ENCODE measurements around the gene PKD1. TPM values are rescaled to one million over a fixed set of nuclear protein-coding genes. Genes with fewer than 3 reads are reported as not detected.

PKD1 gene
- total and polyA plus RNA-seq, 7 donors, result 10.6 to 372 (median 81.6) TPM

DNA sequence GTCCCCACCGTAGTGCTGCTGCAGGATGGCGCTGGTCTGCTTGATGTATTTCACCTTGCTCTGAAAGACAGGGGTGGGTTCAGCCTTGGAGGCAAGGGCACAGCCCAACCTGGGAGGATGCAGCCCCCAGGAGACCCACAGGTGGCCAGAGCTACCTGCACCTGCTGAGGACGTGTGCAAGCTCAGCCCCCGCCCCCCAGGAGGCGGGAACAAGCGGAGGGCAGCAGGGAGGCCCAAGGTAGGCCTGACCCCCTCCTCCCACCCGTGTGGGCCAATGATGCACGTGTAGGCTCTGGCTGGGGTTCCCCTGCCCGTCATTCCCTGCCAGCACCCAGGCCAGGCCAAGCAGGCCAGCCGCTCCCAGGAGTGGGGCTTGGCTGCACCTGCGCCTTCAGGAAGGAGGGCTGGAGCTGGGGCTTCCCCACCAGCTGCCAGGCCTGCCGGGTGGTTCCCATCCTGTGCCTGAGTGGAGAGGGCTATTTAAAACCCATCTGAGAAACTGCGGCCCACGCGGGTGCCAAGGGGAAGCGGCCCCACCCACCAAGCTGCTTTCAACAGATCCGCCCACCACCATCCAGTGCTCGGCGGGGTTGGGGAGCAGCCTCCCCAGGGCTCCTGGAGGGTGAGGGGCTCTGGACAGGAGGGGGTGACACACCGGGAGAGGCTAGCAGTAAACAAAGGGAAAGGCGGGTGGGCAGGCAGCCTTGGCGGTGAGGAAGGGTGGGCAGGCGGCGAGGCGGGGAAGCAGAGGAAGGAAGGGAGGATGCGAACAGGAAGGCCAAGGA, 91.8 kb downstream of the PKD1 start:
- no peaks in the 10 kb centered on the region for H3K27me3 ChIP-seq
- no peaks in the 10 kb centered on the region for H3K9me3 ChIP-seq
- intact Hi-C loops (cut with DNase I), result no loop called here
- peaks cover 0 to 13% (median 0%) of the 10 kb centered on the region in 4 donors for H3K36me3 ChIP-seq
- H3K27ac ChIP-seq, result peak overlapping the region in 3 of 4 donors; percentile 13 to 46 (median 36)
- H3K4me1 ChIP-seq, result peaks cover 0 to 57% (median 45%) of the 10 kb centered on the region in 4 donors
- H3K4me3 ChIP-seq, result no peak overlapping the region
- TF ChIP-seq POLR2A (IDR thresholded peaks at IDR 0.05), result no peak
- TF ChIP-seq, protein P1, sequence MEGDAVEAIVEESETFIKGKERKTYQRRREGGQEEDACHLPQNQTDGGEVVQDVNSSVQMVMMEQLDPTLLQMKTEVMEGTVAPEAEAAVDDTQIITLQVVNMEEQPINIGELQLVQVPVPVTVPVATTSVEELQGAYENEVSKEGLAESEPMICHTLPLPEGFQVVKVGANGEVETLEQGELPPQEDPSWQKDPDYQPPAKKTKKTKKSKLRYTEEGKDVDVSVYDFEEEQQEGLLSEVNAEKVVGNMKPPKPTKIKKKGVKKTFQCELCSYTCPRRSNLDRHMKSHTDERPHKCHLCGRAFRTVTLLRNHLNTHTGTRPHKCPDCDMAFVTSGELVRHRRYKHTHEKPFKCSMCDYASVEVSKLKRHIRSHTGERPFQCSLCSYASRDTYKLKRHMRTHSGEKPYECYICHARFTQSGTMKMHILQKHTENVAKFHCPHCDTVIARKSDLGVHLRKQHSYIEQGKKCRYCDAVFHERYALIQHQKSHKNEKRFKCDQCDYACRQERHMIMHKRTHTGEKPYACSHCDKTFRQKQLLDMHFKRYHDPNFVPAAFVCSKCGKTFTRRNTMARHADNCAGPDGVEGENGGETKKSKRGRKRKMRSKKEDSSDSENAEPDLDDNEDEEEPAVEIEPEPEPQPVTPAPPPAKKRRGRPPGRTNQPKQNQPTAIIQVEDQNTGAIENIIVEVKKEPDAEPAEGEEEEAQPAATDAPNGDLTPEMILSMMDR (IDR thresholded peaks at IDR 0.05), result no peak
- no peak for TF ChIP-seq EP300 (IDR thresholded peaks at IDR 0.05)
- no peak for TF ChIP-seq POLR2AphosphoS5 (IDR thresholded peaks at IDR 0.05)
- WGBS, 2 donors, result 29 to 53% methylated on average over 26 of the region's 26 CpGs
- DNase-seq, result peak; percentile 66

DNA sequence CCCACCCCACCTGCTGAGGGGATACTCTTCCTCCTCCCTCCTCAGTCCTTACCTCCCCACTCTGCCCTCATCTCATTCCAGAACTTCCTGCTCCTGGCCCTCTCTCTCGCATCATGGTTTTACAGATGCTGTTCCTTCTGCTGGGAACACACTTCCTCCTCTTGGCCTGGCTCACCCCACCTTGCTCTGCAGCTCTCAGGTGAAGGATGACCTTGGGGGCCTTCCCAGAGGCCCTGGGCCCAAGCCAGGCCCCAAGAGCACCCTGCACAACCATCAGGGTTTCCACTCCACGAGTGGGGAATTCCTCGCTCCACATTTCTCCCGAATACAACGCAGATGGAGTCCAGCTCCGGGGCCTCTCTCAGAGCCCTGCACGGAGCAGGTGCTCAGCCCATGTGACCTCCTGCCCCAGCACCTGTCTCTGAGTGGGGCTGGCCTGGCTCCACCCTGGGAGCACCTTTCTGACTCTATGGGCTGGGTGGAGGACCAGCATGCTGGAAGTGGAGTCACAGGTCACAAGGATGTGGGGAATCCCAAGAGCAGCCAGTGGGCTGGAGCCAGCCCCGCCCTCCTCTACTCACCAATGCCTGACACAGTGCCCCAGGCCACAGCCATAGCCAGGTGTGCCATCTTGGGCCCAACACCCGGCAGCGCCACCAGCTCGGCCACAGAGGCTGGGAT, 92.6 kb downstream of the PKD1 start:
- intact Hi-C loops (cut with DNase I), result no loop called here
- no peak overlapping the region for H3K4me3 ChIP-seq
- peaks cover 0 to 13% (median 0%) of the 10 kb centered on the region in 4 donors for H3K36me3 ChIP-seq
- peaks cover 0 to 52% (median 44%) of the 10 kb centered on the region in 4 donors for H3K4me1 ChIP-seq
- WGBS, 2 donors, result 29 to 73% methylated on average over 11 of the region's 11 CpGs
- peak overlapping the region in 2 of 4 donors; percentile 13 to 36 for H3K27ac ChIP-seq
- TF ChIP-seq EP300 (IDR thresholded peaks at IDR 0.05), result no peak
- no peak for TF ChIP-seq POLR2AphosphoS5 (IDR thresholded peaks at IDR 0.05)
- TF ChIP-seq POLR2A (IDR thresholded peaks at IDR 0.05), result no peak
- TF ChIP-seq, protein P1 (IDR thresholded peaks at IDR 0.05), result no peak
- H3K9me3 ChIP-seq, result no peaks in the 10 kb centered on the region
- DNase-seq, result no peak
- H3K27me3 ChIP-seq, result no peaks in the 10 kb centered on the region

DNA sequence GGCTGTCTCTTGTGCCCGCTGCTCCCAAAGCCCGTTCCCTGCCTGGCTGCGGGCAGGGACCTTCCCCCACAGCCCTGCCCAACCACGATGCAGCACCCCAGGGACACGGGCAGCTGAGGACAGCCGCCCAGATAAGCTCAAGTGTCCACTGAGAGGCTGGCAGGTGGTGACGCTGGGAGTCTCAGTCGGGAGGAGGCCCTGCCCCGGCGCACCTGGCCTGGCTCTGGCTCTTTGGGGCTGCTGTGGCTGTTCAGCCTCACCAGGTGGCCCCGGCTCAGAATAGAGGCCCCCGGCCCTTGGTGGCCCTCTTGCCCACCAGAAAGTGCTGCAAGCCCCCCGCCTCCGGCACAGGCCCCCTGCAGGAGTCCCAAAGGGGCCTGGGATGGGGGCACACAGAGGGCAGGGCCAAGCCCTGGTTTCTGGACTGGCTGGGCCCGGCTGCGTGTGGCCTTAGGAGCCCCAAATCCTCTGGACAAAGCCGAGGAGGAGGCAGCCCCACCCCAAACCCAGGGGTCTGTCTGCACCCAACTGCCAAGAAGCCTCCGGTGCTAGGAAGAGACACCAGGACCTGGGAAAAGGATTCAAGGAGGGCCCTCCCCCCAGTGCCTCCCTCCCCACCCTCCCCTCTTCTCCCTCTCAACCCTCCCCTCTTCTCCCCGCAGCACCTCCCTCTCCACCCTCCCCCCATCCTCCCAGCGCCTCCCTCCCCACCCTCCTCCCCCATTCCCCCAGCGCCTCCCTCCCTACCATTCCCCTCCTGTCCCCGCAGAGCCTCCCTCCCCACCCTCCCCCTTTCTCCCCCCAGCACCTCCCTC, 93.3 kb downstream of the PKD1 start:
- Histone ChIP-seq H3K36me3 (peaks cover 0 to 18% (median 3%) of the 10 kb centered on the region in 4 donors), H3K27me3 (no peaks in the 10 kb centered on the region), H3K9me3 (no peaks in the 10 kb centered on the region), H3K27ac (peak overlapping the region in 2 of 4 donors; percentile 22 to 51), H3K4me1 (peaks cover 0 to 58% (median 50%) of the 10 kb centered on the region in 4 donors), H3K4me3 (no peak overlapping the region)
- WGBS, 2 donors, result 21 to 62% methylated on average over 22 of the region's 22 CpGs
- intact Hi-C loops (cut with DNase I), result no loop called here
- DNase-seq, result no peak
- TF ChIP-seq, protein P1 (IDR thresholded peaks at IDR 0.05), result no peak
- TF ChIP-seq POLR2A (IDR thresholded peaks at IDR 0.05), result no peak
- no peak for TF ChIP-seq POLR2AphosphoS5 (IDR thresholded peaks at IDR 0.05)
- no peak for TF ChIP-seq EP300 (IDR thresholded peaks at IDR 0.05)

DNA sequence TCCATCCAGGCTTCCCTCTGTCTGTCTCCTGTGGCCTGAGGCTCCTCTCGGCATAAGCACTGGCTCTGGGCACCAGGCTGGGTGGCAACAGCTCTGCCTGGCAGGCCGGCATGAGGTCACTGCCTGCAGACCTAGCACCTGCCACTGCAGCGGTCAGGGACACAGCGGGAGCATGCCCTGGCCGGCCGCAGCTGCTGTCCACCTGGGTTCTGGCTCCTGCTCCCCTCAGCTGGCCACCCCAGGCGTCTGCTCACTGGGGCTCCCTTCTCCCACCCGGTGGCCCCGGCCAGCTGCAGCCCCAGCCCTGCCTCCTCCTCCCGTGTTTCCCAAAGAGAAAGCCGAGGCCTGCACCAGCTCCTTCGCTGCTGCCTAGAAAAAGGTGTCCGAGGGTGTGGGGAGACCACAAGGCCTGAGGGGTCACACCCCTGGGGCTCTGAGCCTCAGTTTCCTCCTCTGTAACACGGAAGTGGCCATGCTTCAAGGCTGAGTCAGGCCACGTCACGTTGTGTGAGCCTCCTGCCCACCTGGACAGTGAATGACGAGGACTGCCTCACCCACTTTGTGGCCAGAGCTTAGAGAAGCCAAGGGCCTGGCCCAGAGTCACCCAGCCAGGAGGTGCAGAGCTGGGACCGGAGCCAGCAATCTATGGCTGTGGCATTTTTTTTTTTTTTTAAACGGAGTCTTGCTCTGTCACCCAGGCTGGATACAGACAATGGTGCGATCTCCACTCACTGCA, 94.7 kb downstream of the PKD1 start:
- Histone ChIP-seq H3K27me3 (no peaks in the 10 kb centered on the region), H3K27ac (peak overlapping the region; percentile 69 to 83 (median 78)), H3K9me3 (no peaks in the 10 kb centered on the region), H3K4me3 (no peak overlapping the region), H3K36me3 (peaks cover 0 to 18% (median 3%) of the 10 kb centered on the region in 4 donors), H3K4me1 (peaks cover 0 to 58% (median 52%) of the 10 kb centered on the region in 4 donors)
- DNase-seq, result no peak
- intact Hi-C loops (cut with DNase I), result no loop called here
- peak in 1 of 4 donors; percentile 9 for TF ChIP-seq POLR2AphosphoS5 (IDR thresholded peaks at IDR 0.05)
- no peak for TF ChIP-seq EP300 (IDR thresholded peaks at IDR 0.05)
- WGBS, 2 donors, result 46 to 77% methylated on average over 20 of the region's 20 CpGs

All from sigmoid colon (tissue), 7 donors.